Measurements from ENCODE around the gene TMEM181. TPM values are rescaled to one million over a fixed set of nuclear protein-coding genes. Genes with fewer than 3 reads are reported as not detected.

TMEM181 gene
- total and polyA plus RNA-seq, 2 of the 13 experiments (the other 11 are each of a cell fraction or from before 2014, with no cell fraction given) = 59.1 to 108 TPM

- Histone ChIP-seq H3K4me3 (replicated peaks in 1 of 3; ENCODE audit: insufficient read depth in 1 of 3, low read depth in 2 of 3, low read length in 3 of 3) (no peak overlapping the region), H2AFZ (ENCODE audit: low read length) (no peak overlapping the region), H3K9me3 (ENCODE audit: low read length) (no peaks in the 10 kb centered on the region), H3K27me3 (ENCODE audit: control insufficient read depth in 1 of 2, insufficient read depth in 2 of 2, low read length in 2 of 2) (no peaks in the 10 kb centered on the region), H3K9ac (ENCODE audit: insufficient read depth, low read depth, low read length) (no peak overlapping the region), H3K4me1 (ENCODE audit: insufficient read depth, low read length) (peaks cover 75% of the 10 kb centered on the region), H3K27ac (ENCODE audit: extremely low read length, insufficient read depth, low read length) (no peak overlapping the region), H4K20me1 (ENCODE audit: insufficient read depth, low read length) (no peaks in the 10 kb centered on the region), H3K36me3 (replicated peaks in 1 of 2; ENCODE audit: control insufficient read depth in 1 of 2, insufficient read depth in 2 of 2, low read length in 2 of 2) (no peaks in the 10 kb centered on the region), H3K4me2 (ENCODE audit: low read depth, low read length) (no peak overlapping the region), H3K79me2 (ENCODE audit: insufficient read depth, low read length) (no peaks in the 10 kb centered on the region)
- in situ Hi-C loops (cut with HindIII; ENCODE audit: extremely low pct_ligation_motif_present, low pct_unique_long_range_greater_than_20kb) = no loop called here
- FAIRE-seq (no peak), ATAC-seq (no peak), DNase-seq (ENCODE audit: low spot score) (no peak)
- ChIA-PET CTCF (ENCODE audit: low intra/inter-chr PET ratio, low total read pairs) (no interaction called here), POLR2A (interaction anchor here (1.3 kb wide), 1 partner anchor 16 kb away, joined by 4 read pairs; no protein-coding TSS in a partner anchor)
- TF ChIP-seq PCBP2 (optimal IDR thresholded peaks at IDR 0.05; ENCODE audit: low read depth, low read length, poor library complexity, severe bottlenecking) = no peak
- TF ChIP-seq ZNF770 (CRISPR knock-in tag; IDR thresholded peaks at IDR 0.05) = 0 out of 2 replicates have a peak, but pooled peaks have one; percentile 19
- no peak for TF ChIP-seq DZIP1 (CRISPR knock-in tag; IDR thresholded peaks at IDR 0.05)
- 0 out of 2 replicates have a peak, but pooled peaks have one; percentile 54 for TF ChIP-seq ZNF121 (CRISPR knock-in tag; IDR thresholded peaks at IDR 0.05)
- 0 out of 2 replicates have a peak, but pooled peaks have one; percentile 24 for TF ChIP-seq SNAPC4 (CRISPR knock-in tag; IDR thresholded peaks at IDR 0.05)
- TF ChIP-seq ZNF724P (CRISPR knock-in tag; IDR thresholded peaks at IDR 0.05; ENCODE audit: borderline replicate concordance) = no peak
- BruUV-seq (replicated peaks) = no TSS peak
- intact Hi-C loops (cut with micrococcal nuclease; ENCODE audit: unreplicated experiment) = no loop called here
- WGBS (ENCODE audit: low lambda C conversion rate) = 92% methylated on average over 5 of the region's 5 CpGs
Measured at GRCh38 chr6:158552796-158553138, 7.1 kb upstream of the TMEM181 start.

All from HepG2 (cell line).